ENCODE measurements around the gene RBM47.

Gene RBM47

GRCh38 chr4:40627540-40627939 is 2.1 kb downstream of the RBM47 start:
- TF ChIP-seq CTCF (IDR thresholded peaks at IDR 0.05; ENCODE audit: control insufficient read depth, extremely low read depth, insufficient read depth), result no peak
- no peak for DNase-seq (ENCODE audit: low read depth)
- H3K4me3 ChIP-seq (ENCODE audit: low read depth, low read length), result peak overlapping the region; percentile 79

GRCh38 chr4:40626183-40626990 is 3.3 kb downstream of the RBM47 start:
- no peak for DNase-seq (ENCODE audit: low read depth)
- H3K4me3 ChIP-seq (ENCODE audit: low read depth, low read length), result peak overlapping the region; percentile 79
- no peak for TF ChIP-seq CTCF (IDR thresholded peaks at IDR 0.05; ENCODE audit: control insufficient read depth, extremely low read depth, insufficient read depth)

GRCh38 chr4:40623707-40624106 is 6.0 kb downstream of the RBM47 start:
- no peak for DNase-seq (ENCODE audit: low read depth)
- H3K4me3 ChIP-seq (ENCODE audit: low read depth, low read length), result no peak overlapping the region
- no peak for TF ChIP-seq CTCF (IDR thresholded peaks at IDR 0.05; ENCODE audit: control insufficient read depth, extremely low read depth, insufficient read depth)

- no peak for TF ChIP-seq CTCF (IDR thresholded peaks at IDR 0.05; ENCODE audit: control insufficient read depth, extremely low read depth, insufficient read depth)
- H3K4me3 ChIP-seq (ENCODE audit: low read depth, low read length), result no peak overlapping the region
- DNase-seq (ENCODE audit: low read depth), result peak; percentile 63
Observed at GRCh38 chr4:40622913-40623312, 6.8 kb downstream of the RBM47 start.

GRCh38 chr4:40621592-40622512 is 7.8 kb downstream of the RBM47 start:
- no peak for DNase-seq (ENCODE audit: low read depth)
- H3K4me3 ChIP-seq (ENCODE audit: low read depth, low read length), result no peak overlapping the region
- TF ChIP-seq CTCF (IDR thresholded peaks at IDR 0.05; ENCODE audit: control insufficient read depth, extremely low read depth, insufficient read depth), result no peak

- H3K4me3 ChIP-seq (ENCODE audit: low read depth, low read length), result no peak overlapping the region
- DNase-seq (ENCODE audit: low read depth), result no peak
- TF ChIP-seq CTCF (IDR thresholded peaks at IDR 0.05; ENCODE audit: control insufficient read depth, extremely low read depth, insufficient read depth), result no peak
Observed at GRCh38 chr4:40621229-40621591, 8.5 kb downstream of the RBM47 start.

All from LNCaP clone FGC (cell line).